ENCODE measurements around the gene DOCK3. TPM values are rescaled to one million over a fixed set of nuclear protein-coding genes. Genes with fewer than 3 reads are reported as not detected.
"Not testable (repeated sequence)": the region's sequence is repeated elsewhere in the genome, so short reads cannot be mapped to it uniquely, and the experiment has no call there.

DOCK3 gene
- total RNA-seq, 2 experiments from 2014 or later = 2.5 to 2.6 TPM

- POLR2A ChIA-PET; CTCF ChIA-PET; DNase-seq; H3K9me3 Mint-ChIP-seq (ENCODE audit: low read depth); H3K4me3 Mint-ChIP-seq; H3K4me1 Mint-ChIP-seq; intact Hi-C loops (cut with DNase I, micrococcal nuclease); ATAC-seq; H3K36me3 Mint-ChIP-seq (ENCODE audit: low read depth); H3K27ac Mint-ChIP-seq: not testable (repeated sequence)
- H3K27me3 Mint-ChIP-seq = peaks cover 17% of the 10 kb centered on the region
Observed at GRCh38 chr3:50901097-50901496, 226.4 kb downstream of the DOCK3 start.

DNA sequence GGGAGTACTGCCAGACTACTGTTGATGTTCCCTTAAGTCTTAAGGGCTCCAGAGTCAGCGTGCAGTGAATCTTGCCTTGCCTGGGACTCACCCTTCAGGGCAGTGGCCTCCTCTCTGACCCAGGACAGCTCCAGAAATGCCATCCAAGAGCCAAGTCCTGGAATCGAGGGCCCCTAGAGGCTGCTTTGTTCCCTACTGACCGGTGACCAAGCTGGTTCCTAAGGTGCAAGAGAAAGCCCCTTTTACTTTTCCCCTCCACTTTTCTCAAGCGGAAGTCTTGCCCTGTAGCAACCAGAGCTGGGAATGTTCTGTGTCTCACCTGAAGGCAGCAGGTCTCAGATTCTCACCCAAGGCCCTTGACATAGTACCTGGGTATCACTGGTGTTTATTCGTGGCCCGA is 238.0 kb downstream of the DOCK3 start:
- Mint-ChIP-seq H3K4me3 (no peak overlapping the region), H3K9me3 (ENCODE audit: low read depth) (peaks cover 6% of the 10 kb centered on the region), H3K4me1 (no peaks in the 10 kb centered on the region), H3K36me3 (ENCODE audit: low read depth) (no peaks in the 10 kb centered on the region), H3K27ac (no peak overlapping the region), H3K27me3 (peaks cover 17% of the 10 kb centered on the region)
- ATAC-seq = no peak
- intact Hi-C loops (cut with DNase I, micrococcal nuclease) = no loop called here
- CTCF ChIA-PET = no interaction called here
- POLR2A ChIA-PET = no interaction called here
- no peak for DNase-seq

GRCh38 chr3:50913260-50913659 is 238.5 kb downstream of the DOCK3 start:
- Mint-ChIP-seq H3K4me3 (no peak overlapping the region), H3K27ac (no peak overlapping the region), H3K36me3 (ENCODE audit: low read depth) (no peaks in the 10 kb centered on the region), H3K4me1 (no peaks in the 10 kb centered on the region), H3K9me3 (ENCODE audit: low read depth) (peaks cover 4% of the 10 kb centered on the region), H3K27me3 (peaks cover 12% of the 10 kb centered on the region)
- no peak for DNase-seq
- ChIA-PET POLR2A (no interaction called here), CTCF (no interaction called here)
- intact Hi-C loops (cut with DNase I, micrococcal nuclease) = no loop called here
- no peak for ATAC-seq

DNA sequence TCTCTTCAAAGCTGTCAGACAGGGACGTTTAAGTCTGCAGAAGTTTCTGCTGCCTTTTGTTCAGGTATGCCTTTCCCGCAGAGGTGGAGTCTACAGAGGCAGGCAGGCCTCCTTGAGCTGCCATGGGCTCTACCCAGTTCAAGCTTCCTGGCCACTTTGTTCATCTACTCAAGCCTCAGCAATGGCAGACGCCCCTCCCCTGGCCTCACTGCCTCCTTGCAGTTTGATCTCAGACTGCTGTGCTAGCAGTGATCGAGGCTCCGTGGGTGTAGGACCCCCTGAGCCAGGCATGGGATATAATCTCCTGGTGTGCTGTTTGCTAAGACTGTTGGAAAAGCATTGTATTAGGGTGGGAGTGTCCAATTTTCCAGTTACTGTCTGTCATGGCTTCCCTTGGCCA is 247.3 kb downstream of the DOCK3 start:
- CTCF ChIA-PET = interaction anchor here (0.6 kb wide), 1 partner anchor 125 kb away, joined by 3 read pairs; no protein-coding TSS in a partner anchor
- not testable (repeated sequence) for H3K36me3 Mint-ChIP-seq (ENCODE audit: low read depth)

DNA sequence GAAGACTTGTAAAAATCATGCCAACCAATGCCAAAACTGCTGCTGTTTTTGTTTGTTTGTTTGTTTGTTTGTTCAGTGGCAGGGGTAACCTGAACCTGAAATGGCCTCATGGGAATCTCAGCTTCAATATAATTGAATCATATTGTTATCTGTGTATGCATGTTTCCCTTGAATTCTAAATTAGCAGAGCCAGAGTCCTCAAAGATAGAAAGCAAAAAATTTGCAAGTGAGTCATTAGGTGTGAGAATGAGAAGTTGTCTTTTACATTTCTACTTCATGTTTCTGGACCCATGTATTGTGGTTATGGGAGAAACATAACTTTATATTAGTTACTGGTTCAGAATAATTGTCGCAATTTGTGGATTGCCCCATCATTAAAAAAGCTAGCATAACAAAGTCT is 249.2 kb downstream of the DOCK3 start:
- intact Hi-C loops (cut with DNase I, micrococcal nuclease) = no loop called here
- Mint-ChIP-seq H3K36me3 (ENCODE audit: low read depth) (no peaks in the 10 kb centered on the region), H3K4me3 (no peak overlapping the region), H3K4me1 (peaks cover 8% of the 10 kb centered on the region), H3K27ac (no peak overlapping the region), H3K27me3 (peaks cover 10% of the 10 kb centered on the region), H3K9me3 (ENCODE audit: low read depth) (peaks cover 2% of the 10 kb centered on the region)
- ATAC-seq (no peak), DNase-seq (no peak)
- CTCF ChIA-PET = interaction anchor here (1.9 kb wide), 1 partner anchor 48 kb away, joined by 6 read pairs; no protein-coding TSS in a partner anchor
- POLR2A ChIA-PET = no interaction called here

More for the DNA sequence above, 247.3 kb downstream of the DOCK3 start:
- H3K27ac Mint-ChIP-seq; DNase-seq; H3K4me3 Mint-ChIP-seq; ATAC-seq; intact Hi-C loops (cut with DNase I, micrococcal nuclease); POLR2A ChIA-PET; H3K4me1 Mint-ChIP-seq; H3K9me3 Mint-ChIP-seq (ENCODE audit: low read depth): not testable (repeated sequence)
- peaks cover 10% of the 10 kb centered on the region for H3K27me3 Mint-ChIP-seq

- ATAC-seq (no peak), DNase-seq (no peak)
- intact Hi-C loops (cut with DNase I, micrococcal nuclease) = no loop called here
- peaks cover 8% of the 10 kb centered on the region for H3K27me3 Mint-ChIP-seq
- H3K9me3 Mint-ChIP-seq (ENCODE audit: low read depth) = no peaks in the 10 kb centered on the region
- no peak overlapping the region for H3K27ac Mint-ChIP-seq
- POLR2A ChIA-PET = no interaction called here
- H3K36me3 Mint-ChIP-seq (ENCODE audit: low read depth) = no peaks in the 10 kb centered on the region
- H3K4me1 Mint-ChIP-seq = peaks cover 8% of the 10 kb centered on the region
- H3K4me3 Mint-ChIP-seq = no peak overlapping the region
- CTCF ChIA-PET = interaction anchor here (1.9 kb wide), 1 partner anchor 47 kb away, joined by 6 read pairs; no protein-coding TSS in a partner anchor
Observed at GRCh38 chr3:50924638-50925037, 249.9 kb downstream of the DOCK3 start.

GRCh38 chr3:50926868-50927267 is 252.1 kb downstream of the DOCK3 start:
- Mint-ChIP-seq H3K4me3 (no peak overlapping the region), H3K27me3 (peaks cover 12% of the 10 kb centered on the region), H3K36me3 (ENCODE audit: low read depth) (no peaks in the 10 kb centered on the region), H3K4me1 (peaks cover 8% of the 10 kb centered on the region), H3K9me3 (ENCODE audit: low read depth) (no peaks in the 10 kb centered on the region), H3K27ac (no peak overlapping the region)
- CTCF ChIA-PET = interaction anchor here (0.6 kb wide), 1 partner anchor 45 kb away, joined by 3 read pairs; no protein-coding TSS in a partner anchor
- POLR2A ChIA-PET = no interaction called here
- ATAC-seq (peak; percentile 47), DNase-seq (no peak)
- intact Hi-C loops (cut with DNase I, micrococcal nuclease) = no loop called here

GRCh38 chr3:50930371-50931208 is 255.9 kb downstream of the DOCK3 start:
- ChIA-PET POLR2A (no interaction called here), CTCF (no interaction called here)
- ATAC-seq (no peak), DNase-seq (no peak)
- Mint-ChIP-seq H3K4me3 (no peak overlapping the region), H3K27ac (no peak overlapping the region), H3K4me1 (peaks cover 12% of the 10 kb centered on the region), H3K27me3 (peaks cover 14% of the 10 kb centered on the region), H3K36me3 (ENCODE audit: low read depth) (peaks cover 7% of the 10 kb centered on the region), H3K9me3 (ENCODE audit: low read depth) (peaks cover 10% of the 10 kb centered on the region)
- intact Hi-C loops (cut with DNase I, micrococcal nuclease) = no loop called here

DNA sequence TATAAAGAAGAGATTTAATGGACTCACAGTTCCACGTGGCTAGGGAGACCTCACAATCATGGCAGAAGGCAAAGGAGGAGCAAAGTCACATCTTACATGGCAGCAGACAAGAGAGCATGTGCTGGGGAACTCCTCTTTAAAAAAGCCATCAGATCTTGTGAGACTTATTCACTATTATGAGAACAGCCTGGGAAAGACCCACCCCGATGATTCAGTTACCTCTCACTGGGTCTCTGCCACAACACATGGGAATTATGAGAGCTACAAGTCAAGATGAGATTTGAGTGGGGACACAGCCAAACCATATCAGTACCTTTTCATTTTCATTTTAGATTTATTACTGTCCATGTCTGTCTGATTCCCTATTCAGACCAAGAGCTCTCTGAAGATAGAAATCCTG is 258.2 kb downstream of the DOCK3 start:
- ATAC-seq (peak; percentile 36), DNase-seq (peak; percentile 25)
- H3K9me3 Mint-ChIP-seq (ENCODE audit: low read depth) = peaks cover 15% of the 10 kb centered on the region
- intact Hi-C loops (cut with DNase I, micrococcal nuclease); POLR2A ChIA-PET; H3K36me3 Mint-ChIP-seq (ENCODE audit: low read depth); CTCF ChIA-PET; H3K4me1 Mint-ChIP-seq; H3K27ac Mint-ChIP-seq; H3K4me3 Mint-ChIP-seq: not testable (repeated sequence)
- peaks cover 17% of the 10 kb centered on the region for H3K27me3 Mint-ChIP-seq

DNA sequence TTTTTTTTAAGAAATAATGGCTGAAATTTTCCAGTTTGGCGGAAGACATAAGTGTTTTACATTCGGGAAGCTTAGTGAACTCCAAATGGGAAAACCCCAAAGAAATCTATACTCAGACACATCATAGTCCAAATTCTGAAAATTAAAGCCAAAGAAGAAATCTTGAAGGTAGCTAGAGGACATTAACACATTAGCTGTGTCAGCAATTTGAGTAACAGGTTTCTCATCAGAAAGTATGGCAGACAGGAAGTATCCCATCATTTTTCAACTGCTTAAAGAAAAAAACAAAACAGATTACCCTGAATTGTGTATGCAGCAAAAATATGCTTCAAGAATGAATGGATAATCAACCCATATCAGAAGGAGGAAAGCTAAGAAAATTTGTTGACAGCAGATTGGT is 261.7 kb downstream of the DOCK3 start:
- intact Hi-C loops (cut with DNase I, micrococcal nuclease) = no loop called here
- DNase-seq (no peak), ATAC-seq (no peak)
- H3K9me3 Mint-ChIP-seq (ENCODE audit: low read depth) = peaks cover 15% of the 10 kb centered on the region
- CTCF ChIA-PET = interaction anchor here (0.7 kb wide), 2 partner anchors 110 to 403 kb away, joined by 3 read pairs; no protein-coding TSS in a partner anchor
- POLR2A ChIA-PET = no interaction called here
- H3K36me3 Mint-ChIP-seq (ENCODE audit: low read depth) = peaks cover 7% of the 10 kb centered on the region
- H3K27me3 Mint-ChIP-seq = peaks cover 16% of the 10 kb centered on the region
- no peak overlapping the region for H3K4me3 Mint-ChIP-seq
- H3K4me1 Mint-ChIP-seq = peaks cover 4% of the 10 kb centered on the region
- H3K27ac Mint-ChIP-seq = no peak overlapping the region

DNA sequence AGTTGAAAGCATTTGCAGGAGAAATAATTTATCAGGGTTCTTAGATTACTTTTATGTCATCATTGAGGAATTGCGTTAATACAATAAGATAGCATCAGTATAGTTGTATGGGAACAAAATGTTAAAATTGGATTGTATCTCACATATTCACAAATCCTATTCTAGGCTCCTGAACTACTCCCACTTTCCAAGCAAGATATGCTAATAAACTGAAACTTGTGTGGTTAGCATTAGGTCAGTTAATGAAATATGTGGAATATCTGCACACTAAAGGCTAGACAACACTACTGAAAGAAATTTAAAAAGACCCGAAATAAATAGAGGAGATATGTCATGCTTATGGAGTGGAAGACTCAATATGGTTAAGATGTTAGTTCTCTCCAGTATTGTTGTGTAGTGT is 272.7 kb downstream of the DOCK3 start:
- POLR2A ChIA-PET = no interaction called here
- CTCF ChIA-PET = interaction anchor here (1.0 kb wide), 1 partner anchor 39 kb away, joined by 3 read pairs; no protein-coding TSS in a partner anchor
- no peak for DNase-seq
- peaks cover 13% of the 10 kb centered on the region for H3K4me1 Mint-ChIP-seq
- H3K4me3 Mint-ChIP-seq = no peak overlapping the region
- H3K9me3 Mint-ChIP-seq (ENCODE audit: low read depth) = no peaks in the 10 kb centered on the region
- no peak for ATAC-seq
- peaks cover 2% of the 10 kb centered on the region for H3K27me3 Mint-ChIP-seq
- H3K36me3 Mint-ChIP-seq (ENCODE audit: low read depth) = no peaks in the 10 kb centered on the region
- H3K27ac Mint-ChIP-seq = no peak overlapping the region
- intact Hi-C loops (cut with DNase I, micrococcal nuclease) = no loop called here

DNA sequence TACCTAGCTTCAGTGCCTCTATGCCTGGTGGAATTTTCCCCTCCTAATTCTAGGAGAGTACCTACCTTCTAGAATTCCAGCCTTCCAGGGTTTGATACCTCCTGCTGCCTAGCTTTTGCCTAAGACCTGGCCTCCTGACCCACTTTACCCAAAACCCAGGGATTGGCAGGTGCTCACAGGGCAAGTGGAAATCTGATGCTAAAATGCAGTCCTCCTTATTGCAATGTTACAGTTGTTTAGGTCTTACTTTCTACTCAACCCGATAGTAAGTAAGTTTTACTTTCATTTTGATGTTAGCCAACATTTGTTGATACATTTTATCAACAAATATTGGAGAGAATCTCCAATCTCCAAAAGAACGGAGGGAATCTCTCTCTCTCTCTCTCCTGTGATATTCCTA is 275.9 kb downstream of the DOCK3 start:
- intact Hi-C loops (cut with DNase I, micrococcal nuclease) = no loop called here
- no peak overlapping the region for H3K27ac Mint-ChIP-seq
- H3K36me3 Mint-ChIP-seq (ENCODE audit: low read depth) = no peaks in the 10 kb centered on the region
- peaks cover 2% of the 10 kb centered on the region for H3K27me3 Mint-ChIP-seq
- ATAC-seq (no peak), DNase-seq (no peak)
- H3K4me1 Mint-ChIP-seq = peaks cover 13% of the 10 kb centered on the region
- peak overlapping the region; percentile 6 for H3K4me3 Mint-ChIP-seq
- ChIA-PET POLR2A (no interaction called here), CTCF (interaction anchor here (1.3 to 1.4 kb wide), 2 partner anchors 9 to 19 kb away, joined by 3 to 5 read pairs; no protein-coding TSS in a partner anchor)
- H3K9me3 Mint-ChIP-seq (ENCODE audit: low read depth) = no peaks in the 10 kb centered on the region
